Measurements from ENCODE around the gene NFIA. TPM values are rescaled to one million over a fixed set of nuclear protein-coding genes. Genes with fewer than 3 reads are reported as not detected.

NFIA gene
- polyA plus RNA-seq, 1 donor (not counting 4 experiments of a cell fraction or from before 2014, with no cell fraction given), result 14.7 TPM

DNA sequence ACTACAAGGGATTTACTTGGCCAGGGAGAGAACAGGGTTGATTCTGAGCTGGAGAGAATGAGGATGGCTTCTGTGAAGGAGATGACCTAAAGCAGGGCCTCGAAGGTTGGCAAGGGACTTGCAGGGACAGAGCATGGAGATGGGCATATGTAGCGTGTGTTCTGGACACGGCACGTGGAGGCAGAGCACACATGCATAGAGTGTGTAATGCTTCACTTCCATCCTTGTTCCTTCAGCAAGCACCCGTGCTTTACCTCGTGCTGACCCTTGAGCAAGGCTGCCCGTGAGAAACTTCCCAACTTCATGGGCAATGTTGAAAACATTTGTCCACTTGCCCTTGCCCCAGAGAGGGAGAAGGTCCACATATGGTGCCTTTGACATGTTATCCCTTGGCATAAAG, 33.1 kb downstream of the NFIA start:
- no peak overlapping the region for H3K27ac ChIP-seq (ENCODE audit: control insufficient read depth, insufficient read depth, low read length)
- DNase-seq (ENCODE audit: low read depth, low spot score), result no peak
- FAIRE-seq, result no peak
- no peak for TF ChIP-seq EZH2 (IDR thresholded peaks at IDR 0.05; ENCODE audit: low read length)
- TF ChIP-seq, protein P1, sequence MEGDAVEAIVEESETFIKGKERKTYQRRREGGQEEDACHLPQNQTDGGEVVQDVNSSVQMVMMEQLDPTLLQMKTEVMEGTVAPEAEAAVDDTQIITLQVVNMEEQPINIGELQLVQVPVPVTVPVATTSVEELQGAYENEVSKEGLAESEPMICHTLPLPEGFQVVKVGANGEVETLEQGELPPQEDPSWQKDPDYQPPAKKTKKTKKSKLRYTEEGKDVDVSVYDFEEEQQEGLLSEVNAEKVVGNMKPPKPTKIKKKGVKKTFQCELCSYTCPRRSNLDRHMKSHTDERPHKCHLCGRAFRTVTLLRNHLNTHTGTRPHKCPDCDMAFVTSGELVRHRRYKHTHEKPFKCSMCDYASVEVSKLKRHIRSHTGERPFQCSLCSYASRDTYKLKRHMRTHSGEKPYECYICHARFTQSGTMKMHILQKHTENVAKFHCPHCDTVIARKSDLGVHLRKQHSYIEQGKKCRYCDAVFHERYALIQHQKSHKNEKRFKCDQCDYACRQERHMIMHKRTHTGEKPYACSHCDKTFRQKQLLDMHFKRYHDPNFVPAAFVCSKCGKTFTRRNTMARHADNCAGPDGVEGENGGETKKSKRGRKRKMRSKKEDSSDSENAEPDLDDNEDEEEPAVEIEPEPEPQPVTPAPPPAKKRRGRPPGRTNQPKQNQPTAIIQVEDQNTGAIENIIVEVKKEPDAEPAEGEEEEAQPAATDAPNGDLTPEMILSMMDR (optimal IDR thresholded peaks at IDR 0.05 in 1 of 3, IDR thresholded peaks at IDR 0.05 in 1 of 3, conservative IDR thresholded peaks at IDR 0.05 in 1 of 3; ENCODE audit: extremely low read depth in 1 of 3, insufficient read depth in 2 of 3, low read length in 3 of 3), result no peak
- H3K4me1 ChIP-seq (ENCODE audit: control insufficient read depth, extremely low read depth, insufficient read depth, low read length), result peaks cover 7% of the 10 kb centered on the region
- H3K9me1 ChIP-seq (ENCODE audit: control insufficient read depth, extremely low read depth, insufficient read depth, low read length), result no peaks in the 10 kb centered on the region
- no peaks in the 10 kb centered on the region for H4K20me1 ChIP-seq (ENCODE audit: control insufficient read depth, extremely low read depth, insufficient read depth, low read length)
- dilution Hi-C loops (cut with MboI; ENCODE audit: extremely low pct_ligation_motif_present, low sequenced_read_pairs), result no loop called here
- H3K79me2 ChIP-seq (ENCODE audit: control insufficient read depth, insufficient read depth, low read length), result peaks cover 19% of the 10 kb centered on the region
- H3K27me3 ChIP-seq (ENCODE audit: control insufficient read depth, extremely low read depth, insufficient read depth, low read length), result no peaks in the 10 kb centered on the region
- H3K4me3 ChIP-seq (ENCODE audit: control insufficient read depth in 2 of 3, extremely low read depth in 1 of 3, insufficient read depth in 2 of 3, low read depth in 1 of 3, low read length in 3 of 3), result no peak overlapping the region
- no peaks in the 10 kb centered on the region for H3K36me3 ChIP-seq (ENCODE audit: control insufficient read depth in 2 of 2, extremely low read depth in 1 of 2, insufficient read depth in 2 of 2, low read length in 2 of 2)
- H3K9me3 ChIP-seq (ENCODE audit: control insufficient read depth, low read depth, low read length), result no peaks in the 10 kb centered on the region
- no peak overlapping the region for H3K9ac ChIP-seq (ENCODE audit: control insufficient read depth, extremely low read depth, insufficient read depth, low read length)
- H3K4me2 ChIP-seq (ENCODE audit: control insufficient read depth, extremely low read depth, insufficient read depth, low read depth, low read length), result no peak overlapping the region
- H2AFZ ChIP-seq (ENCODE audit: control insufficient read depth, low read length), result no peak overlapping the region

DNA sequence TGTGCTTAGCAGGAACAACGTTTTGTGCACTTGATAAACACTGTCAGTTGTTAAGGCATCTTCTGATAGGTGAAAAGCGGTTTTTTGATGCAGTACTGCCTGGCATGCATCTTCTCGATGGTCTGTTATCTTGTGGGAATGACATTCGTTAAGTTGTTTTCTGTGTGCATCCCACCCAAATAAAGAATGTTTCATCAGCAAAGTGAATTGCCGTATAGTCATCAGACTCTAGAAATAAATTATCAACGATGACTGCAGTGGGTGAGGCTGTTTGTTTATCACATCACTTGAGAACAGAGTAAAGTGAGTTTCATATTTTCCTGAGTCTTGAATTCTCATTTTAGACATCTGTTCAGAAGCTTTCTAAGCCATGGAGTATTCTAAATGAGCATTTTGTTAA, 34.1 kb downstream of the NFIA start:
- H3K9me1 ChIP-seq (ENCODE audit: control insufficient read depth, extremely low read depth, insufficient read depth, low read length), result no peaks in the 10 kb centered on the region
- no peak overlapping the region for H2AFZ ChIP-seq (ENCODE audit: control insufficient read depth, low read length)
- H3K4me3 ChIP-seq (ENCODE audit: control insufficient read depth in 2 of 3, extremely low read depth in 1 of 3, insufficient read depth in 2 of 3, low read depth in 1 of 3, low read length in 3 of 3), result no peak overlapping the region
- FAIRE-seq, result peak; percentile 49
- H3K27ac ChIP-seq (ENCODE audit: control insufficient read depth, insufficient read depth, low read length), result no peak overlapping the region
- peaks cover 19% of the 10 kb centered on the region for H3K79me2 ChIP-seq (ENCODE audit: control insufficient read depth, insufficient read depth, low read length)
- no peak overlapping the region for H3K9ac ChIP-seq (ENCODE audit: control insufficient read depth, extremely low read depth, insufficient read depth, low read length)
- TF ChIP-seq, protein P1 (optimal IDR thresholded peaks at IDR 0.05 in 1 of 3, IDR thresholded peaks at IDR 0.05 in 1 of 3, conservative IDR thresholded peaks at IDR 0.05 in 1 of 3; ENCODE audit: extremely low read depth in 1 of 3, insufficient read depth in 2 of 3, low read length in 3 of 3), result no peak
- no peak for TF ChIP-seq EZH2 (IDR thresholded peaks at IDR 0.05; ENCODE audit: low read length)
- DNase-seq (ENCODE audit: low read depth, low spot score), result no peak
- no peaks in the 10 kb centered on the region for H3K27me3 ChIP-seq (ENCODE audit: control insufficient read depth, extremely low read depth, insufficient read depth, low read length)
- H3K36me3 ChIP-seq (ENCODE audit: control insufficient read depth in 2 of 2, extremely low read depth in 1 of 2, insufficient read depth in 2 of 2, low read length in 2 of 2), result no peaks in the 10 kb centered on the region
- H4K20me1 ChIP-seq (ENCODE audit: control insufficient read depth, extremely low read depth, insufficient read depth, low read length), result no peaks in the 10 kb centered on the region
- no peak overlapping the region for H3K4me2 ChIP-seq (ENCODE audit: control insufficient read depth, extremely low read depth, insufficient read depth, low read depth, low read length)
- dilution Hi-C loops (cut with MboI; ENCODE audit: extremely low pct_ligation_motif_present, low sequenced_read_pairs), result no loop called here
- H3K9me3 ChIP-seq (ENCODE audit: control insufficient read depth, low read depth, low read length), result no peaks in the 10 kb centered on the region
- peaks cover 7% of the 10 kb centered on the region for H3K4me1 ChIP-seq (ENCODE audit: control insufficient read depth, extremely low read depth, insufficient read depth, low read length)
